Liver (tissue), 9 donors: ENCODE data around the gene WASL. TPM values are rescaled to one million over a fixed set of nuclear protein-coding genes. Genes with fewer than 3 reads are reported as not detected.

Source experiments
- DNase-seq: peaks from one replicate; pipeline ENCODE4 v3.0.0-alpha.2; 2017; ENCODE audit warnings: low spot score
- H3K27ac ChIP-seq, 2 donors: one replicate each; pipeline ENCODE4 v1.7.0; 2013; ENCODE audit warnings: inconsistent platforms in 2 of 2, low read length in 2 of 2, control low read depth in 1 of 2, low read depth in 1 of 2, mild to moderate bottlenecking in 1 of 2
- H3K27me3 ChIP-seq, 4 donors: one replicate each; pipeline versions ENCODE4 v1.6.1 to v1.7.0; 2013; ENCODE audit warnings: low read length in 3 of 4, inconsistent platforms in 1 of 4, mild to moderate bottlenecking in 1 of 4, moderate library complexity in 1 of 4; ENCODE audit not compliant: control insufficient read depth in 4 of 4, insufficient read depth in 4 of 4
- H3K36me3 ChIP-seq, 4 donors: one replicate each; pipeline versions ENCODE4 v1.6.1 to v1.7.0; 2013; ENCODE audit warnings: low read length in 3 of 4, mild to moderate bottlenecking in 3 of 4, low read depth in 1 of 4, moderate library complexity in 1 of 4; ENCODE audit not compliant: control insufficient read depth in 4 of 4, insufficient read depth in 3 of 4
- H3K4me1 ChIP-seq, 4 donors: one replicate each; pipeline versions ENCODE4 v1.6.1 to v1.7.0; 2013; ENCODE audit warnings: low read length in 3 of 4, mild to moderate bottlenecking in 3 of 4, moderate library complexity in 1 of 4; ENCODE audit not compliant: control insufficient read depth in 4 of 4, insufficient read depth in 4 of 4
- H3K4me3 ChIP-seq, 3 donors: one replicate each; pipeline versions ENCODE4 v1.6.1 to v1.7.0; 2013; ENCODE audit warnings: low read length in 3 of 3, control low read depth in 1 of 3, low read depth in 1 of 3, mild to moderate bottlenecking in 1 of 3
- H3K9ac ChIP-seq, 2 donors: one replicate each; pipeline ENCODE4 v1.7.0; 2013; ENCODE audit warnings: low read length in 2 of 2, mild to moderate bottlenecking in 2 of 2, moderate library complexity in 2 of 2, control low read depth in 1 of 2, low read depth in 1 of 2
- H3K9me3 ChIP-seq, 4 donors: one replicate each; pipeline versions ENCODE4 v1.6.1 to v1.7.0; 2013; ENCODE audit warnings: low read length in 3 of 4; ENCODE audit not compliant: control insufficient read depth in 4 of 4
- ATF3 ChIP-seq: IDR thresholded peaks from 2 replicates; pipeline ENCODE4 v1.6.1; 2016; ENCODE audit warnings: antibody characterized with exemption
- CTCF ChIP-seq: fragments of 150-350 bp; IDR thresholded peaks from 2 replicates; pipeline ENCODE4 v1.5.1; 2017; ENCODE audit warnings: improper control_type of control experiment, low read depth, low read length; ENCODE audit not compliant: missing input control
- EGR1 ChIP-seq, 2 donors: IDR thresholded peaks; 2 replicates each; pipeline ENCODE4 v1.6.1; 2016 to 2018; ENCODE audit warnings: antibody characterized with exemption in 2 of 2, low read depth in 2 of 2
- FOXA1 ChIP-seq: IDR thresholded peaks from 2 replicates; pipeline ENCODE4 v1.6.1; 2016; ENCODE audit warnings: antibody characterized with exemption
- FOXA2 ChIP-seq: IDR thresholded peaks from 2 replicates; pipeline ENCODE4 v1.6.1; 2016; ENCODE audit warnings: antibody characterized with exemption
- GABPA ChIP-seq, 2 donors: IDR thresholded peaks in 1 of 2; conservative IDR thresholded peaks in 1 of 2; 2 replicates each; pipeline ENCODE4 v1.6.1; 2016; ENCODE audit warnings: antibody characterized with exemption in 2 of 2, mild to moderate bottlenecking in 1 of 2, moderate library complexity in 1 of 2
- HNF4A ChIP-seq, 2 donors: conservative IDR thresholded peaks; 2 replicates each; pipeline ENCODE4 v1.6.1; 2016; ENCODE audit warnings: antibody characterized with exemption in 2 of 2, mild to moderate bottlenecking in 2 of 2
- HNF4G ChIP-seq: IDR thresholded peaks from 2 replicates; pipeline ENCODE4 v1.6.1; 2016; ENCODE audit warnings: antibody characterized with exemption
- JUND ChIP-seq, 2 donors: IDR thresholded peaks; 2 replicates each; pipeline ENCODE4 v1.6.1; 2016; ENCODE audit warnings: antibody characterized with exemption in 2 of 2
- MAX ChIP-seq: IDR thresholded peaks from 2 replicates; pipeline ENCODE4 v1.6.1; 2016; ENCODE audit warnings: antibody characterized with exemption
- NR2F2 ChIP-seq: IDR thresholded peaks from 2 replicates; pipeline ENCODE4 v1.6.1; 2016; ENCODE audit warnings: antibody characterized with exemption
- RAD21 ChIP-seq, 2 donors: IDR thresholded peaks; 2 replicates each; pipeline ENCODE4 v1.6.1; 2016; ENCODE audit warnings: antibody characterized with exemption in 2 of 2, mild to moderate bottlenecking in 2 of 2
- REST ChIP-seq: IDR thresholded peaks from 2 replicates; pipeline ENCODE4 v1.6.1; 2016; ENCODE audit warnings: antibody characterized with exemption, mild to moderate bottlenecking
- RXRA ChIP-seq, 2 donors: IDR thresholded peaks; 2 replicates each; pipeline ENCODE4 v1.6.1; 2017 to 2018; ENCODE audit warnings: antibody characterized with exemption in 2 of 2, mild to moderate bottlenecking in 1 of 2
- SP1 ChIP-seq: IDR thresholded peaks from 2 replicates; pipeline ENCODE4 v1.6.1; 2018; ENCODE audit warnings: antibody characterized with exemption, mild to moderate bottlenecking
- TAF1 ChIP-seq: conservative IDR thresholded peaks from 2 replicates; pipeline ENCODE4 v1.6.1; 2016; ENCODE audit warnings: antibody characterized with exemption, mild to moderate bottlenecking
- YY1 ChIP-seq: IDR thresholded peaks from 2 replicates; pipeline ENCODE4 v1.6.1; 2016; ENCODE audit warnings: antibody characterized with exemption, mild to moderate bottlenecking
- ZBTB33 ChIP-seq: IDR thresholded peaks from 2 replicates; pipeline ENCODE4 v1.6.1; 2016; ENCODE audit warnings: antibody characterized with exemption
- WGBS: extraction: QIAGEN DNeasy Blood & Tissue Kit; methylation state at CpG from one replicate; pipeline ENCODE4 v1.1.7; 2013; 5-methylcytosine and 5-hydroxymethylcytosine counted together
- polyA plus RNA-seq, 2 donors: library from polyadenylated mRNA; stranded (reverse) in 1 of 2; unstranded in 1 of 2; fragments of 200-250 nt in 1 of 2; fragments of >200 nt in 1 of 2; fragmentation: Nextera tagmentation in 1 of 2; extraction: Ambion mirVana in 1 of 2; gene quantifications; one replicate each; pipeline versions ENCODE4 v1.2.1 to v1.2.3, GENCODE V29; 2013 to 2015
- total RNA-seq, 2 donors: library from RNA; depleted of rRNA; stranded (reverse); fragments of >200 nt; gene quantifications; one replicate each; pipeline ENCODE4 v1.2.3, GENCODE V29; 2014
- donor health status: healthy.
- donor health status: healthy.
- donor health status: healthy.
- donor health status: healthy.
- donor health status: healthy.

WASL gene
- total and polyA plus RNA-seq, 4 donors, result 12.9 to 20.7 (median 18.1) TPM

- no peak overlapping the region for H3K4me3 ChIP-seq
- H3K4me1 ChIP-seq, result peaks cover 0 to 16% (median 5%) of the 10 kb centered on the region in 4 donors
- TF ChIP-seq NR2F2, result no peak
- TF ChIP-seq REST, result no peak
- TF ChIP-seq GABPA (IDR thresholded peaks at IDR 0.05 in 1 of 2, conservative IDR thresholded peaks at IDR 0.05 in 1 of 2), result no peak
- no peak for TF ChIP-seq RXRA (IDR thresholded peaks at IDR 0.05)
- TF ChIP-seq TAF1, result no peak
- no peak for DNase-seq
- no peaks in the 10 kb centered on the region for H3K9me3 ChIP-seq
- WGBS, result 68% methylated on average over 2 of the region's 2 CpGs
- H3K27ac ChIP-seq, result no peak overlapping the region
- H3K27me3 ChIP-seq, result no peaks in the 10 kb centered on the region
- peak overlapping the region in 1 of 2 donors; percentile 9 for H3K9ac ChIP-seq
- peaks cover 2 to 25% (median 13%) of the 10 kb centered on the region in 4 donors for H3K36me3 ChIP-seq
These were observed 39.3 kb downstream of the WASL start for GRCh38 chr7:123709525-123709924.

GRCh38 chr7:123705211-123705901, 43.4 kb downstream of the WASL start:
- Histone ChIP-seq H3K9ac (no peak overlapping the region), H3K4me3 (no peak overlapping the region), H3K9me3 (no peaks in the 10 kb centered on the region), H3K4me1 (peaks cover 0 to 5% (median 0%) of the 10 kb centered on the region in 4 donors), H3K27me3 (no peaks in the 10 kb centered on the region), H3K36me3 (peaks cover 2 to 29% (median 13%) of the 10 kb centered on the region in 4 donors), H3K27ac (no peak overlapping the region)
- 37% methylated on average over 1 of the region's 1 CpG for WGBS
- no peak for DNase-seq
- no peak for TF ChIP-seq SP1
- no peak for TF ChIP-seq CTCF
- TF ChIP-seq HNF4G, result no peak
- no peak for TF ChIP-seq ATF3
- no peak for TF ChIP-seq ZBTB33
- TF ChIP-seq RXRA (IDR thresholded peaks at IDR 0.05), result no peak
- TF ChIP-seq MAX, result no peak
- no peak for TF ChIP-seq JUND (IDR thresholded peaks at IDR 0.05)
- TF ChIP-seq NR2F2, result no peak
- no peak for TF ChIP-seq TAF1
- no peak for TF ChIP-seq FOXA1
- no peak for TF ChIP-seq REST
- no peak for TF ChIP-seq FOXA2
- no peak for TF ChIP-seq HNF4A (conservative IDR thresholded peaks at IDR 0.05)
- TF ChIP-seq EGR1 (IDR thresholded peaks at IDR 0.05; ENCODE audit: low read depth in 2 of 2), result no peak
- no peak for TF ChIP-seq GABPA (IDR thresholded peaks at IDR 0.05 in 1 of 2, conservative IDR thresholded peaks at IDR 0.05 in 1 of 2)
- no peak for TF ChIP-seq RAD21 (IDR thresholded peaks at IDR 0.05)
- no peak for TF ChIP-seq YY1
